ENCODE data around the gene DOK5.

Gene DOK5

GRCh38 chr20:54525916-54526590, 50.7 kb downstream of the DOK5 start:
- Histone ChIP-seq H3K27ac (no peak overlapping the region), H3K4me3 (no peak overlapping the region)
- DNase-seq (ENCODE audit: low spot score) = no peak
- TF ChIP-seq CTCF (IDR thresholded peaks at IDR 0.05) = no peak

- TF ChIP-seq CTCF (IDR thresholded peaks at IDR 0.05) = no peak
- no peak for DNase-seq (ENCODE audit: low spot score)
- Histone ChIP-seq H3K4me3 (no peak overlapping the region), H3K27ac (no peak overlapping the region)
These were observed 51.4 kb downstream of the DOK5 start for GRCh38 chr20:54526801-54527200.

GRCh38 chr20:54532573-54532972, 57.2 kb downstream of the DOK5 start:
- Histone ChIP-seq H3K4me3 (no peak overlapping the region), H3K27ac (no peak overlapping the region)
- DNase-seq (ENCODE audit: low spot score) = no peak
- no peak for TF ChIP-seq CTCF (IDR thresholded peaks at IDR 0.05)

GRCh38 chr20:54534101-54534500, 58.7 kb downstream of the DOK5 start:
- Histone ChIP-seq H3K27ac (no peak overlapping the region), H3K4me3 (no peak overlapping the region)
- DNase-seq (ENCODE audit: low spot score) = no peak
- TF ChIP-seq CTCF (IDR thresholded peaks at IDR 0.05) = no peak

GRCh38 chr20:54535033-54535432, 59.6 kb downstream of the DOK5 start:
- Histone ChIP-seq H3K27ac (no peak overlapping the region), H3K4me3 (no peak overlapping the region)
- DNase-seq (ENCODE audit: low spot score) = no peak
- TF ChIP-seq CTCF (IDR thresholded peaks at IDR 0.05) = no peak

- no peak for DNase-seq (ENCODE audit: low spot score)
These were observed 60.4 kb downstream of the DOK5 start for GRCh38 chr20:54535746-54536145.

More at GRCh38 chr20:54535746-54536145, 60.4 kb downstream of the DOK5 start:
- no peak overlapping the region for H3K4me3 ChIP-seq
- no peak for TF ChIP-seq CTCF (IDR thresholded peaks at IDR 0.05)
- H3K27ac ChIP-seq = no peak overlapping the region

Data from coronary artery (tissue), 2 donors.